Measurements from ENCODE around the gene DDX39B.
"Not testable (repeated sequence)": the region's sequence is repeated elsewhere in the genome, so short reads cannot be mapped to it uniquely, and the experiment has no call there.

DNA sequence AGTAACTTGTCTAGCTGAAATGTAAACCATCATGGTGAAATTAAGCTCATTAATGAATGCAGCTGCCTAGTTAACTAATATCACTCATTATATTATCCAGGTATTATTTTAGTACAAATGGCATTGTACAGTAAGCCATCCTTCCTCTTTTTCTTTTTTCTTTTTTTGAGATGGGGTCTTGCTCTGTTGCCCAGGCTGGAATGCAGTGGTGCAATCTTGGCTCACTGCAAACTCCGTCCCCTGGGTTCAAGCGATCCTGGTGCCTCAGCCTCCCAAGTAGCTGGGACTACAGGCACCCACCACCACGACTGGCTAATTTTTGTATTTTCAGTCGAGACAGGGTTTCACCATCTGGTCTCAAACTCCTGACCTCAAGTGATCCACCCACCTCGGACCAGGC, 48.9 kb upstream of the DDX39B start:
- TF ChIP-seq, protein P1, sequence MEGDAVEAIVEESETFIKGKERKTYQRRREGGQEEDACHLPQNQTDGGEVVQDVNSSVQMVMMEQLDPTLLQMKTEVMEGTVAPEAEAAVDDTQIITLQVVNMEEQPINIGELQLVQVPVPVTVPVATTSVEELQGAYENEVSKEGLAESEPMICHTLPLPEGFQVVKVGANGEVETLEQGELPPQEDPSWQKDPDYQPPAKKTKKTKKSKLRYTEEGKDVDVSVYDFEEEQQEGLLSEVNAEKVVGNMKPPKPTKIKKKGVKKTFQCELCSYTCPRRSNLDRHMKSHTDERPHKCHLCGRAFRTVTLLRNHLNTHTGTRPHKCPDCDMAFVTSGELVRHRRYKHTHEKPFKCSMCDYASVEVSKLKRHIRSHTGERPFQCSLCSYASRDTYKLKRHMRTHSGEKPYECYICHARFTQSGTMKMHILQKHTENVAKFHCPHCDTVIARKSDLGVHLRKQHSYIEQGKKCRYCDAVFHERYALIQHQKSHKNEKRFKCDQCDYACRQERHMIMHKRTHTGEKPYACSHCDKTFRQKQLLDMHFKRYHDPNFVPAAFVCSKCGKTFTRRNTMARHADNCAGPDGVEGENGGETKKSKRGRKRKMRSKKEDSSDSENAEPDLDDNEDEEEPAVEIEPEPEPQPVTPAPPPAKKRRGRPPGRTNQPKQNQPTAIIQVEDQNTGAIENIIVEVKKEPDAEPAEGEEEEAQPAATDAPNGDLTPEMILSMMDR (IDR thresholded peaks at IDR 0.05; ENCODE audit: low read length): not testable (repeated sequence)
- TF ChIP-seq EZH2 (IDR thresholded peaks at IDR 0.05; ENCODE audit: borderline replicate concordance, low read length): not testable (repeated sequence)
